Activated gamma-delta T cell (primary cell): ENCODE results near the gene FKBP8.

Source experiments
- DNase-seq: peaks from one replicate; lab custom pipeline; 2025; lab: John Stamatoyannopoulos, UW

The FKBP8 gene

GRCh38 chr19:18521692-18522123, 21.7 kb downstream of the FKBP8 start, which contains the start of gene ELL:
Gene ELL, minus strand, starts transcription at chr19:18522070. Its CDS starts 15 bp downstream, at chr19:18522055.
- DNase-seq, result no peak

GRCh38 chr19:18520848-18521691, 22.3 kb downstream of the FKBP8 start:
- no peak for DNase-seq

- no peak for DNase-seq
These were observed 23.2 kb downstream of the FKBP8 start for GRCh38 chr19:18519962-18520847.

GRCh38 chr19:18518639-18519038, 24.7 kb downstream of the FKBP8 start:
- DNase-seq, result no peak

- DNase-seq, result no peak
These were observed 25.8 kb downstream of the FKBP8 start for GRCh38 chr19:18517606-18518005.

- no peak for DNase-seq
These were observed 27.4 kb downstream of the FKBP8 start for GRCh38 chr19:18515959-18516358.

GRCh38 chr19:18514800-18515682, 28.3 kb downstream of the FKBP8 start:
- no peak for DNase-seq

- DNase-seq, result no peak
These were observed 29.5 kb downstream of the FKBP8 start for GRCh38 chr19:18513868-18514267.

GRCh38 chr19:18510216-18510615, 33.2 kb downstream of the FKBP8 start:
- no peak for DNase-seq

GRCh38 chr19:18508585-18508984, 34.8 kb downstream of the FKBP8 start:
- DNase-seq, result no peak

- no peak for DNase-seq
These were observed 35.5 kb downstream of the FKBP8 start for GRCh38 chr19:18507727-18508440.

GRCh38 chr19:18507021-18507726, 36.2 kb downstream of the FKBP8 start:
- no peak for DNase-seq

GRCh38 chr19:18506101-18506930, 37.1 kb downstream of the FKBP8 start:
- no peak for DNase-seq

GRCh38 chr19:18504886-18505610, 38.3 kb downstream of the FKBP8 start:
- DNase-seq, result no peak

- DNase-seq, result no peak
These were observed 39.1 kb downstream of the FKBP8 start for GRCh38 chr19:18503971-18504885.

GRCh38 chr19:18503337-18503970, 39.9 kb downstream of the FKBP8 start:
- no peak for DNase-seq

- DNase-seq, result no peak
These were observed 40.6 kb downstream of the FKBP8 start for GRCh38 chr19:18502638-18503294.
